ENCODE data around the gene C10orf105.
A peak's percentile ranks its signal among the peaks of the same experiment; 100 is the strongest.

The C10orf105 gene

GRCh38 chr10:71675295-71675970, 44.1 kb downstream of the C10orf105 start:
- no peak for DNase-seq (ENCODE audit: low spot score)

GRCh38 chr10:71671994-71672946, 47.3 kb downstream of the C10orf105 start:
- DNase-seq (ENCODE audit: low spot score), result no peak

GRCh38 chr10:71667387-71667752, 52.2 kb downstream of the C10orf105 start:
- DNase-seq (ENCODE audit: low spot score), result no peak

GRCh38 chr10:71666639-71667386, 52.8 kb downstream of the C10orf105 start:
- no peak for DNase-seq (ENCODE audit: low spot score)

DNA sequence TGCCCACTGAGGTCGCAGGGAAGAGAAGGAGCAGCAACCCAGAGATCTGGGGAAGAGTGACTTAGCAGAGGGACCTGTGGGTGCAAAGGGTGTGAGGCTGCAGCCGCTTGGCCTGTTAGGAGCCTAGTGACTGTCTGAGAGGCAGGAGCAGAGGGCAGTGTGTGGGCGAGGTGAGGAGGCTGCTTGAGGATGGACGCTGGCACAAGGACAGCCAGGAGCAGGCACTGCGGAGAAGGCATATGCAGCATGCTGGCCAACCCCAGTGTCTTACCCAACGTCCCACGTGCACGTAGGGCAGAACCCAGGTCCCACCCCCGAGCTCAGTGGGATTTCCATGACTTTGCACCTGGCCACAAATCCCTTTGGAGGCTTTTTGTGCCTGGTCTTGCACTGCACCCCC, 54.1 kb downstream of the C10orf105 start:
- DNase-seq (ENCODE audit: low spot score), result no peak

GRCh38 chr10:71664585-71664984, 55.0 kb downstream of the C10orf105 start:
- no peak for DNase-seq (ENCODE audit: low spot score)

DNA sequence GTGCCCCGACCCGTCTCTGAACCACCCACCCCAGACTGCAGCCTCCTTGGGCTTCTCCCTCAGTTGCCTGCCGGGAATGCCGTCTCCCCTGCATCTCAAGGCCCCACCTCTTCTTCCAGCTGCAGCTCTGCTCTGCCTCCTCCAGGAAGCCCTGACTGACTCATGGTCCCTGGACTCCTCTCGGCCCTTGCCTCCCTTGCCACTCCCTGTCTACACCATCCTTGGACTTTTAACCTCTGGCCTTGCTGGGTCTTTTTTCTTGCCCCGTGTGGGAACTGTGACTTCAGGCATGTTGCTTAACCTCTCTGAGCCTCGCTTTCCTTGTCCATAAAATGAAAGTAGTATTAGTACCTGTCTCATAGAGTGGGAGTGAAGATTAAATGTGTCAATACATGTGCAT, 56.3 kb downstream of the C10orf105 start:
- DNase-seq (ENCODE audit: low spot score), result peak; percentile 6

- no peak for DNase-seq (ENCODE audit: low spot score)
Measured at GRCh38 chr10:71661779-71662336, 57.7 kb downstream of the C10orf105 start.

Measured in LoVo (cell line).